ENCODE measurements around the gene PNPLA2.
A peak's percentile ranks its signal among the peaks of the same experiment; 100 is the strongest.

PNPLA2 gene

GRCh38 chr11:795634-796564, 22.8 kb upstream of the PNPLA2 start:
- no peaks in the 10 kb centered on the region for H3F3A ChIP-seq (ENCODE audit: insufficient read depth, low read length)
- no peaks in the 10 kb centered on the region for H3K9me2 ChIP-seq (ENCODE audit: low read depth, low read length)
- peaks cover 25% of the 10 kb centered on the region; the same call in 1 of the 2 replicates for H3K36me3 ChIP-seq (ENCODE audit: insufficient read depth, low read length)
- H3K4me1 ChIP-seq (ENCODE audit: insufficient read depth, low read length, severe bottlenecking) = peaks cover 23% of the 10 kb centered on the region
- peak overlapping the region; percentile 83 for H3K9ac ChIP-seq (ENCODE audit: low read length)
- H3K27me3 ChIP-seq (ENCODE audit: insufficient read depth, low read length) = no peaks in the 10 kb centered on the region
- TF ChIP-seq EZH2 (IDR thresholded peaks at IDR 0.05; ENCODE audit: borderline replicate concordance, low read length) (no peak), CTCF (IDR thresholded peaks at IDR 0.05; ENCODE audit: low read length) (no peak)
- peak overlapping the region; percentile 86 for H3K4me3 ChIP-seq (ENCODE audit: low read depth, low read length, poor library complexity, severe bottlenecking)
- no peaks in the 10 kb centered on the region for H4K20me1 ChIP-seq (ENCODE audit: insufficient read depth, low read length)
- peak overlapping the region; percentile 71 for H3K27ac ChIP-seq (ENCODE audit: low read depth, low read length, poor library complexity, severe bottlenecking)
- no peaks in the 10 kb centered on the region for H3K9me3 ChIP-seq (ENCODE audit: low read length)
- H2AFZ ChIP-seq (ENCODE audit: low read length) = no peak overlapping the region
- peak overlapping the region; percentile 97 for H3K4me2 ChIP-seq (ENCODE audit: low read length)
- no peaks in the 10 kb centered on the region for H3K79me2 ChIP-seq (ENCODE audit: insufficient read depth, low read length)

GRCh38 chr11:796565-797295, 22.0 kb upstream of the PNPLA2 start:
- peaks cover 28% of the 10 kb centered on the region; the same call in 1 of the 2 replicates for H3K36me3 ChIP-seq (ENCODE audit: insufficient read depth, low read length)
- H3K9me3 ChIP-seq (ENCODE audit: low read length) = no peaks in the 10 kb centered on the region
- no peaks in the 10 kb centered on the region for H3K9me2 ChIP-seq (ENCODE audit: low read depth, low read length)
- peak overlapping the region; percentile 97 for H3K4me2 ChIP-seq (ENCODE audit: low read length)
- TF ChIP-seq EZH2 (IDR thresholded peaks at IDR 0.05; ENCODE audit: borderline replicate concordance, low read length) (no peak), CTCF (IDR thresholded peaks at IDR 0.05; ENCODE audit: low read length) (no peak)
- H3K27ac ChIP-seq (ENCODE audit: low read depth, low read length, poor library complexity, severe bottlenecking) = peak overlapping the region; percentile 71
- no peaks in the 10 kb centered on the region for H3F3A ChIP-seq (ENCODE audit: insufficient read depth, low read length)
- no peaks in the 10 kb centered on the region for H3K27me3 ChIP-seq (ENCODE audit: insufficient read depth, low read length)
- peak overlapping the region; percentile 83 for H3K9ac ChIP-seq (ENCODE audit: low read length)
- no peaks in the 10 kb centered on the region for H3K79me2 ChIP-seq (ENCODE audit: insufficient read depth, low read length)
- H3K4me1 ChIP-seq (ENCODE audit: insufficient read depth, low read length, severe bottlenecking) = peaks cover 23% of the 10 kb centered on the region
- H2AFZ ChIP-seq (ENCODE audit: low read length) = no peak overlapping the region
- H4K20me1 ChIP-seq (ENCODE audit: insufficient read depth, low read length) = no peaks in the 10 kb centered on the region
- H3K4me3 ChIP-seq (ENCODE audit: low read depth, low read length, poor library complexity, severe bottlenecking) = peak overlapping the region; percentile 86

DNA sequence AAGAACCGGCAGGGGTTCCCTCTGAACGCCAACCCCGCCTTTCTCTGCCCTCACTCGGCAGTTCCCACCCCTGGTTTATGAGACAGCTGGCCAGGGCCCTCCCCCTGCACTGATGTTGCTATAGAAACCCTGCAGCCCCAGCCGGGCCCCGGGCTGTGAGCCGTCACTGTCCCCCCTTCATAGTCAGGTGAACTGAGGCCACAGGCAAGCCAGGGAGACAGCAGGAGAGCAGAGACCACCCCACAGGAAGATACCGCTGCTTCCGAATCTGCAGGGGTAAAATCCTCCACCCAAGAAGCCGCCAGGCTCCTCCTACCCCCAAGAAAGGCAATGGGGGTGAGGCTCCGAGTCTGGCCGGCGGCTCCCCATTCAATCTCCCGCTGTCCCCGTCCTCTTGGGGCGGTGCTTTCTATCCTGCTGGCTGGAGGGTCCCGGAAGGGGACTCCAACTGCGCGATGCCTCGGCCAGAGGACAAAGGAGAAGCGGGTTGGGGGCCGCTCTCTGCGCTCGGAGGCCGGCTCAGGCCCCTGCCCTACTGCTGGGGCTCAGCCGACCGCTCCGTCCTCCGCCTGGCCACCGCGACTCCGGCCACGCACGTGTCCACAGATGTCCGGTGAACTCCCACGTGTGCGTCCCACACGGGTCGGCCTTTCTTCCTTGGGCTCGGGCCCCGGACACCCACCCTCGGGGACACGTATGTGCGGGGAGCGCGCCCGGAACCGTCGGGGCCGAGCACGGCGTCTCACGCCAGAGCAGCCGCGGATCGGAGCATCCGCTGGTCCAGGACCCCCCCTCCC, 21.2 kb upstream of the PNPLA2 start:
- Histone ChIP-seq H3K36me3 (ENCODE audit: insufficient read depth, low read length) (peaks cover 35% of the 10 kb centered on the region), H3K27me3 (ENCODE audit: insufficient read depth, low read length) (no peaks in the 10 kb centered on the region), H3K27ac (ENCODE audit: low read depth, low read length, poor library complexity, severe bottlenecking) (peak overlapping the region; percentile 71), H2AFZ (ENCODE audit: low read length) (no peak overlapping the region), H3K9me2 (ENCODE audit: low read depth, low read length) (no peaks in the 10 kb centered on the region), H3K4me1 (ENCODE audit: insufficient read depth, low read length, severe bottlenecking) (peaks cover 23% of the 10 kb centered on the region), H3F3A (ENCODE audit: insufficient read depth, low read length) (no peaks in the 10 kb centered on the region), H3K9ac (ENCODE audit: low read length) (peak overlapping the region; percentile 83), H4K20me1 (ENCODE audit: insufficient read depth, low read length) (no peaks in the 10 kb centered on the region), H3K4me2 (ENCODE audit: low read length) (peak overlapping the region; percentile 97), H3K4me3 (ENCODE audit: low read depth, low read length, poor library complexity, severe bottlenecking) (peak overlapping the region; percentile 86), H3K79me2 (ENCODE audit: insufficient read depth, low read length) (no peaks in the 10 kb centered on the region), H3K9me3 (ENCODE audit: low read length) (no peaks in the 10 kb centered on the region)
- TF ChIP-seq EZH2 (IDR thresholded peaks at IDR 0.05; ENCODE audit: borderline replicate concordance, low read length) (no peak), CTCF (IDR thresholded peaks at IDR 0.05; ENCODE audit: low read length) (no peak)
